ENCODE results near the gene ANKRD44.

ANKRD44 gene

GRCh38 chr2:197086500-197086899 is 224.1 kb downstream of the ANKRD44 start:
- H3K27ac ChIP-seq = no peak overlapping the region
- no peak for TF ChIP-seq CTCF (IDR thresholded peaks at IDR 0.05)
- no peak for TF ChIP-seq ZFX (IDR thresholded peaks at IDR 0.05; ENCODE audit: borderline replicate concordance)

GRCh38 chr2:197085665-197086064 is 224.9 kb downstream of the ANKRD44 start:
- TF ChIP-seq CTCF (IDR thresholded peaks at IDR 0.05) = no peak
- no peak for TF ChIP-seq ZFX (IDR thresholded peaks at IDR 0.05; ENCODE audit: borderline replicate concordance)

GRCh38 chr2:197081294-197081693 is 229.3 kb downstream of the ANKRD44 start:
- no peak overlapping the region for H3K27ac ChIP-seq
- TF ChIP-seq CTCF (IDR thresholded peaks at IDR 0.05) = no peak
- TF ChIP-seq ZFX (IDR thresholded peaks at IDR 0.05; ENCODE audit: borderline replicate concordance) = no peak

More at GRCh38 chr2:197085665-197086064, 224.9 kb downstream of the ANKRD44 start:
- H3K27ac ChIP-seq = no peak overlapping the region

GRCh38 chr2:197080578-197081216 is 229.9 kb downstream of the ANKRD44 start:
- TF ChIP-seq CTCF (IDR thresholded peaks at IDR 0.05) (no peak), ZFX (IDR thresholded peaks at IDR 0.05; ENCODE audit: borderline replicate concordance) (no peak)
- no peak overlapping the region for H3K27ac ChIP-seq

- no peak overlapping the region for H3K27ac ChIP-seq
- TF ChIP-seq ZFX (IDR thresholded peaks at IDR 0.05; ENCODE audit: borderline replicate concordance) = no peak
- TF ChIP-seq CTCF (IDR thresholded peaks at IDR 0.05) = no peak
Measured at GRCh38 chr2:197079832-197080555, 230.6 kb downstream of the ANKRD44 start.

- no peak for TF ChIP-seq CTCF (IDR thresholded peaks at IDR 0.05)
- no peak for TF ChIP-seq ZFX (IDR thresholded peaks at IDR 0.05; ENCODE audit: borderline replicate concordance)
- H3K27ac ChIP-seq = no peak overlapping the region
Measured at GRCh38 chr2:197079414-197079813, 231.2 kb downstream of the ANKRD44 start.

- H3K27ac ChIP-seq = no peak overlapping the region
- TF ChIP-seq ZFX (IDR thresholded peaks at IDR 0.05; ENCODE audit: borderline replicate concordance) = no peak
- no peak for TF ChIP-seq CTCF (IDR thresholded peaks at IDR 0.05)
Measured at GRCh38 chr2:197078535-197078934, 232.0 kb downstream of the ANKRD44 start.

All from 22Rv1 (cell line).